ENCODE measurements around the gene KIAA1217.

DNA sequence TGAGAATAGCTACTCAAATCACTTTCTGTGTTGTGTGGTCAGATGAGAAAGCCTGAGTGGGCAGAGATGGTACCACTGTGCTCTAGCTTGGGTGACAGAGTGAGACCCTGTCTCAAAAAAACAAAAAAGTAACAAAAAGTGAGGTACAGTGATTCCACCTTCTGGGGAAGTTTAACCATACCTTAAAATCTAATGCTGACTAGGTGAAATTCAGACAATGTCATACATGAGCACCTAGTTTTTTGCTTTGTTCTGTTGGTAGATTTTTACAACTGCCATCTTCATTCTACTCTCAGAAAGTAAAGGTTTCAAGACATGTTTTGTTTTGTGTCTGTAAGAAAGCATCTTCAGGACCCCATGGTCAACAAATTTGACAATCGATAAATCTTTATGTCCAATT is 370.5 kb downstream of the KIAA1217 start:
- TF ChIP-seq CTCF (IDR thresholded peaks at IDR 0.05) (no peak), POLR2A (IDR thresholded peaks at IDR 0.05) (no peak)
